ENCODE data around the gene KLHDC8B. TPM values are rescaled to one million over a fixed set of nuclear protein-coding genes. Genes with fewer than 3 reads are reported as not detected.

KLHDC8B gene
- total and polyA plus RNA-seq, 2 donors = 9.4 to 24.4 TPM

GRCh38 chr3:49151610-49152009, 19.8 kb upstream of the KLHDC8B start:
- H3K4me1 ChIP-seq (ENCODE audit: control insufficient read depth in 2 of 2, insufficient read depth in 2 of 2, low read length in 2 of 2) = no peaks in the 10 kb centered on the region
- H3K36me3 ChIP-seq (ENCODE audit: control insufficient read depth in 2 of 2, insufficient read depth in 2 of 2, low read length in 1 of 2) = no peaks in the 10 kb centered on the region
- no peak overlapping the region for H3K27ac ChIP-seq (ENCODE audit: low read depth in 1 of 2, low read length in 1 of 2)
- H3K27me3 ChIP-seq (ENCODE audit: control insufficient read depth in 2 of 2, insufficient read depth in 1 of 2, low read length in 1 of 2) = no peaks in the 10 kb centered on the region
- H3K9me3 ChIP-seq (ENCODE audit: control insufficient read depth in 2 of 2, insufficient read depth in 1 of 2, low read length in 1 of 2) = no peaks in the 10 kb centered on the region
- no peak overlapping the region for H3K4me3 ChIP-seq (ENCODE audit: low read length in 2 of 2)
- DNase-seq (ENCODE audit: low read depth in 6 of 9, low spot score in 9 of 9) = no peak
- WGBS = 97% methylated on average over 2 of the region's 2 CpGs

- Histone ChIP-seq H3K9me3 (ENCODE audit: control insufficient read depth in 2 of 2, insufficient read depth in 1 of 2, low read length in 1 of 2) (no peaks in the 10 kb centered on the region), H3K36me3 (ENCODE audit: control insufficient read depth in 2 of 2, insufficient read depth in 2 of 2, low read length in 1 of 2) (no peaks in the 10 kb centered on the region), H3K4me1 (ENCODE audit: control insufficient read depth in 2 of 2, insufficient read depth in 2 of 2, low read length in 2 of 2) (no peaks in the 10 kb centered on the region), H3K27ac (ENCODE audit: low read depth in 1 of 2, low read length in 1 of 2) (no peak overlapping the region), H3K27me3 (ENCODE audit: control insufficient read depth in 2 of 2, insufficient read depth in 1 of 2, low read length in 1 of 2) (no peaks in the 10 kb centered on the region), H3K4me3 (ENCODE audit: low read length in 2 of 2) (no peak overlapping the region)
- WGBS = 96% methylated on average over 3 of the region's 3 CpGs
- DNase-seq (ENCODE audit: low read depth in 6 of 9, low spot score in 9 of 9) = no peak
Observed at GRCh38 chr3:49153349-49153912, 18.0 kb upstream of the KLHDC8B start.

GRCh38 chr3:49157289-49157688, 14.1 kb upstream of the KLHDC8B start:
- H3K4me3 ChIP-seq (ENCODE audit: low read length in 2 of 2) = no peak overlapping the region
- peaks cover 0 to 8% of the 10 kb centered on the region in 2 donors for H3K4me1 ChIP-seq (ENCODE audit: control insufficient read depth in 2 of 2, insufficient read depth in 2 of 2, low read length in 2 of 2)
- H3K27me3 ChIP-seq (ENCODE audit: control insufficient read depth in 2 of 2, insufficient read depth in 1 of 2, low read length in 1 of 2) = no peaks in the 10 kb centered on the region
- DNase-seq (ENCODE audit: low read depth in 6 of 9, low spot score in 9 of 9) = no peak
- H3K27ac ChIP-seq (ENCODE audit: low read depth in 1 of 2, low read length in 1 of 2) = no peak overlapping the region
- H3K9me3 ChIP-seq (ENCODE audit: control insufficient read depth in 2 of 2, insufficient read depth in 1 of 2, low read length in 1 of 2) = no peaks in the 10 kb centered on the region
- peaks cover 11 to 13% of the 10 kb centered on the region in 2 donors for H3K36me3 ChIP-seq (ENCODE audit: control insufficient read depth in 2 of 2, insufficient read depth in 2 of 2, low read length in 1 of 2)
- WGBS = 100% methylated on average over 1 of the region's 1 CpG

- DNase-seq (ENCODE audit: low read depth in 6 of 9, low spot score in 9 of 9) = peak in 6 of 9 donors; percentile 26 to 73 (median 51)
- Histone ChIP-seq H3K4me3 (ENCODE audit: low read length in 2 of 2) (no peak overlapping the region), H3K27me3 (ENCODE audit: control insufficient read depth in 2 of 2, insufficient read depth in 1 of 2, low read length in 1 of 2) (no peaks in the 10 kb centered on the region), H3K36me3 (ENCODE audit: control insufficient read depth in 2 of 2, insufficient read depth in 2 of 2, low read length in 1 of 2) (peaks cover 19 to 22% of the 10 kb centered on the region in 2 donors), H3K4me1 (ENCODE audit: control insufficient read depth in 2 of 2, insufficient read depth in 2 of 2, low read length in 2 of 2) (peaks cover 0 to 15% of the 10 kb centered on the region in 2 donors), H3K27ac (ENCODE audit: low read depth in 1 of 2, low read length in 1 of 2) (no peak overlapping the region), H3K9me3 (ENCODE audit: control insufficient read depth in 2 of 2, insufficient read depth in 1 of 2, low read length in 1 of 2) (no peaks in the 10 kb centered on the region)
- 84% methylated on average over 5 of the region's 5 CpGs for WGBS
Observed at GRCh38 chr3:49158103-49158709, 13.2 kb upstream of the KLHDC8B start.

GRCh38 chr3:49158792-49159191, 12.6 kb upstream of the KLHDC8B start:
- 92% methylated on average over 2 of the region's 2 CpGs for WGBS
- Histone ChIP-seq H3K27ac (ENCODE audit: low read depth in 1 of 2, low read length in 1 of 2) (no peak overlapping the region), H3K27me3 (ENCODE audit: control insufficient read depth in 2 of 2, insufficient read depth in 1 of 2, low read length in 1 of 2) (no peaks in the 10 kb centered on the region)

GRCh38 chr3:49161197-49161596, 10.2 kb upstream of the KLHDC8B start:
- peaks cover 14 to 29% of the 10 kb centered on the region in 2 donors for H3K4me1 ChIP-seq (ENCODE audit: control insufficient read depth in 2 of 2, insufficient read depth in 2 of 2, low read length in 2 of 2)
- H3K27me3 ChIP-seq (ENCODE audit: control insufficient read depth in 2 of 2, insufficient read depth in 1 of 2, low read length in 1 of 2) = no peaks in the 10 kb centered on the region
- no peak overlapping the region for H3K4me3 ChIP-seq (ENCODE audit: low read length in 2 of 2)
- H3K9me3 ChIP-seq (ENCODE audit: control insufficient read depth in 2 of 2, insufficient read depth in 1 of 2, low read length in 1 of 2) = peaks cover 0 to 1% of the 10 kb centered on the region in 2 donors
- WGBS = 96% methylated on average over 2 of the region's 2 CpGs
- no peak overlapping the region for H3K27ac ChIP-seq (ENCODE audit: low read depth in 1 of 2, low read length in 1 of 2)
- DNase-seq (ENCODE audit: low read depth in 6 of 9, low spot score in 9 of 9) = no peak
- peaks cover 33 to 34% of the 10 kb centered on the region in 2 donors for H3K36me3 ChIP-seq (ENCODE audit: control insufficient read depth in 2 of 2, insufficient read depth in 2 of 2, low read length in 1 of 2)

More at GRCh38 chr3:49158792-49159191, 12.6 kb upstream of the KLHDC8B start:
- Histone ChIP-seq H3K4me3 (ENCODE audit: low read length in 2 of 2) (no peak overlapping the region), H3K4me1 (ENCODE audit: control insufficient read depth in 2 of 2, insufficient read depth in 2 of 2, low read length in 2 of 2) (peaks cover 0 to 15% of the 10 kb centered on the region in 2 donors), H3K36me3 (ENCODE audit: control insufficient read depth in 2 of 2, insufficient read depth in 2 of 2, low read length in 1 of 2) (peaks cover 25 to 28% of the 10 kb centered on the region in 2 donors), H3K9me3 (ENCODE audit: control insufficient read depth in 2 of 2, insufficient read depth in 1 of 2, low read length in 1 of 2) (no peaks in the 10 kb centered on the region)
- DNase-seq (ENCODE audit: low read depth in 6 of 9, low spot score in 9 of 9) = no peak

GRCh38 chr3:49161808-49162530, 9.4 kb upstream of the KLHDC8B start:
- peaks cover 0 to 2% of the 10 kb centered on the region in 2 donors for H3K27me3 ChIP-seq (ENCODE audit: control insufficient read depth in 2 of 2, insufficient read depth in 1 of 2, low read length in 1 of 2)
- peak in 1 of 9 donors; percentile 14 for DNase-seq (ENCODE audit: low read depth in 6 of 9, low spot score in 9 of 9)
- H3K4me3 ChIP-seq (ENCODE audit: low read length in 2 of 2) = no peak overlapping the region
- H3K36me3 ChIP-seq (ENCODE audit: control insufficient read depth in 2 of 2, insufficient read depth in 2 of 2, low read length in 1 of 2) = peaks cover 33 to 34% of the 10 kb centered on the region in 2 donors
- 65% methylated on average over 3 of the region's 3 CpGs for WGBS
- peak overlapping the region in 1 of 2 donors; percentile 17 for H3K27ac ChIP-seq (ENCODE audit: low read depth in 1 of 2, low read length in 1 of 2)
- peaks cover 17 to 35% of the 10 kb centered on the region in 2 donors for H3K4me1 ChIP-seq (ENCODE audit: control insufficient read depth in 2 of 2, insufficient read depth in 2 of 2, low read length in 2 of 2)
- H3K9me3 ChIP-seq (ENCODE audit: control insufficient read depth in 2 of 2, insufficient read depth in 1 of 2, low read length in 1 of 2) = peaks cover 0 to 9% of the 10 kb centered on the region in 2 donors

GRCh38 chr3:49162751-49163419, 8.5 kb upstream of the KLHDC8B start:
- Histone ChIP-seq H3K4me3 (ENCODE audit: low read length in 2 of 2) (no peak overlapping the region), H3K9me3 (ENCODE audit: control insufficient read depth in 2 of 2, insufficient read depth in 1 of 2, low read length in 1 of 2) (peaks cover 0 to 9% of the 10 kb centered on the region in 2 donors), H3K4me1 (ENCODE audit: control insufficient read depth in 2 of 2, insufficient read depth in 2 of 2, low read length in 2 of 2) (peaks cover 17 to 35% of the 10 kb centered on the region in 2 donors), H3K27me3 (ENCODE audit: control insufficient read depth in 2 of 2, insufficient read depth in 1 of 2, low read length in 1 of 2) (peaks cover 0 to 6% of the 10 kb centered on the region in 2 donors), H3K27ac (ENCODE audit: low read depth in 1 of 2, low read length in 1 of 2) (no peak overlapping the region), H3K36me3 (ENCODE audit: control insufficient read depth in 2 of 2, insufficient read depth in 2 of 2, low read length in 1 of 2) (peaks cover 33 to 34% of the 10 kb centered on the region in 2 donors)
- 98% methylated on average over 21 of the region's 21 CpGs for WGBS
- no peak for DNase-seq (ENCODE audit: low read depth in 6 of 9, low spot score in 9 of 9)

Data from thymus (tissue), 11 donors.